GM08714 (cell line): Measurements from ENCODE around the gene BCL11B.
"Not testable (repeated sequence)": the region's sequence is repeated elsewhere in the genome, so short reads cannot be mapped to it uniquely, and the experiment has no call there.

Experiments
- H3K4me3 ChIP-seq: fragments of 200-500 bp; sonication (Bioruptor generic); 2 replicates; pipeline ENCODE4 v1.5.1; 2014; ENCODE audit warnings: mild to moderate bottlenecking, low read length, inconsistent platforms
- ZNF274 ChIP-seq: IDR thresholded peaks from 2 replicates; pipeline ENCODE4 v1.6.1; 2012; ENCODE audit warnings: mild to moderate bottlenecking, low read depth, low read length

BCL11B gene

DNA sequence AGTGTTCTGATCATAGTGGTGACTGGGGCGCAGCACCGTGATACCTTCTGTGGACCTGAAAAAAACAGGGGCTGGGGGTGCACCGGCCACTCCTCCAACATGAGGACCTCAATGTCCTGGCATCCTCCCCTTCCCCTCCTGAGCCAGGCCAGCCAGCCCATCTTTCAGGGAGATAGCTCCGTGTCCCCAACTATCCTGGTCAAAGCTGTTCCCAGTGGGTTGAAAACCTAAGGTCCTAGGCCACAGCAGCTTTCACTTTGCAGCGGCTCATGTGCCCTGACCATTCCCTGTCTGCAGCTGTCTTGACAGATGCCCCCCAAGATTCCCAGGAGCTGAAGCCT, 75.7 kb downstream of the BCL11B start:
- H3K4me3 ChIP-seq, result no peak overlapping the region
- TF ChIP-seq ZNF274, result no peak

DNA sequence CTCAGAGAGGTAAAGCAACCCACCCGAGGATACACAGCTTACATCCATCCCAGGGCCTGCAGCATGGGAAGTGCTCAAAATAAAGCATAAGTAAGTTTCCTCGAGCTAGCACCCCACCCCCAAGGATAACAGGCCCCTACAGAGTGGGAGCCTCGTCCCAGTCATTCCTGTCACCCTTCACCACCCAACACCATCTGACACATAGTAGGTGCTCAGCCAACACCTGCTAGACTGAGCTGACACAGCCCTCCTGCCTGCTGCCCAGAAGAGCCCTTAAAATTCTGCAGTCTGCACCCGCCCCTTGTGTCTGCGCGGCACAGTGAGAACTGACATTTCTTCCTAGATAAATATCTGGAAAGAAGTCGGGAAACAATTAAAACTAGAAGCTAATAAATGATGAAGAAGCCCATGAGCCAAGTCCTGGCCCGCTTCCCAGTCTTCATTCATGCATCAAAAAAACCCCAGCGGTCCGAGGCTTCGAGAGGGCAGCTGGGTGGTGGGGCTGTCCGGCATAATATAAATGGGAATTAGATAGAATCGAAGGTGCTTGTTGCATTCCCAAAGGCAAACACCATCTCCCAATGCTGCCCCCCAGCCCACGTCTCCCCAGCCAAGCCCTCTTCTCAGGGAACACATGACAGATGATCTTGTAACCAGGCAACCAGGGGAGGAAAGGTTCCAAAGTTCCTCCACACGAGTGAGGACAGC, 76.2 kb downstream of the BCL11B start:
- no peak overlapping the region for H3K4me3 ChIP-seq
- no peak for TF ChIP-seq ZNF274

- no peak overlapping the region for H3K4me3 ChIP-seq
- TF ChIP-seq ZNF274, result no peak
These were observed 77.3 kb downstream of the BCL11B start for GRCh38 chr14:99194736-99195135.

GRCh38 chr14:99194136-99194535, 77.9 kb downstream of the BCL11B start:
- no peak overlapping the region for H3K4me3 ChIP-seq
- no peak for TF ChIP-seq ZNF274

- no peak overlapping the region for H3K4me3 ChIP-seq
- TF ChIP-seq ZNF274, result no peak
These were observed 79.2 kb downstream of the BCL11B start for GRCh38 chr14:99192830-99193229.

DNA sequence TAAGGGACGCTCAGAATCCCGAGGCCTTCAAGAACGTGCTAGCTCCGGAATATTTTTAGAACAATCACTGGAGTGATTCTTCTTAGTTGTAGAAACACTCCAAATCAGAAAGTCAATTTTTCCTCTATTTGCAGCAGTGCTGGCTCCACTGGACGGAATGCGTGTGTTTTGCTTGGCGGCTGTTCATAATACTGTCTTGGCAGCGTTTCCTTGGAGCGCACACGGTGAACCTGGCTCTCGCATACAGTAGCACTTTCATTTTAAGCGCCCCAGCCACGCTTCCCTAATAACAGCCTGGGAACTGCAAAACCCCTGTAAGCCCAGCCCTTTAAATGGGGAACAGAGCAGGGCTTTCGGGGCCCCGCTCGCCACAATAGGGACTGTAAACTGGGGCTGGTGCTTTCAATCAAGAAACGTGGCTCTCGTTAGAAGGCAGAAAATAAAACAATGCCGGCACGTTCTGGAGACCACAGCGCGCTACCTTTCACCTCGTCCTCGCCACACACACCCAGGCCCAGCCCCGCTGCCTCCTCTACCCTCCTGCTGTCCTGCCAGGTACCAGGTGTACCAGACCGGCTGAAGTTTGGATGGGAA, 79.9 kb downstream of the BCL11B start:
- no peak for TF ChIP-seq ZNF274
- no peak overlapping the region for H3K4me3 ChIP-seq

DNA sequence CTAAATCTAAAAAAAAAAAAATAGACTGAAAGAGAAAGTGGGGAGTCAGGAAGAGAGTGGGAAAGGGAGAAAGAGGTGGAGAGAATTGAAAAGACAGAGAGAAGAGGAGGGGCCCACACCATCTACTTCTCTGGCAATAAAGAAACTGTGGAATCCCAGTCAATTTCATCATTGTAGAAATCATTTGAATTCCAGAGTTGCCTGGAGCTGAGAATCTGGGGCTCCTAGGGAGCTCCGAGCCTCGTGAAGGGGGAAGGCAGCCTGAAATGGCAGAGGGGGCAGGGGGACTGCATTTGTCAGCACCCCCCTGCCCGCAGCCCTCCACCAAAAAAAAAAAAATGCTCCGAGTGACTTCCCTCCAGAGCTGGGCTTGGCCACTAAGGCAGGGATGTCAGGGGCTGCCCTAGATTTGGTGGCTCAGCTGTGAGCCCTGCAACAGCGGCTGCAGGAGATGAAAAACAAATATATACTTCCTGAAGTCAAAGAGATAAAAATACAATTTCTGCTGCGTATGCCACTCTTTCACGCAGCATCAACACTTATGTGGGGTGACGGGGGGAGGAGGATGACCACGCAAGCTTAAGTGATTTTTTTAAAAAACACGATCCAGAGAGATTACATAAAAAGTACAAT, 80.5 kb downstream of the BCL11B start:
- H3K4me3 ChIP-seq, result no peak overlapping the region
- no peak for TF ChIP-seq ZNF274

- no peak overlapping the region for H3K4me3 ChIP-seq
- TF ChIP-seq ZNF274, result no peak
These were observed 81.2 kb downstream of the BCL11B start for GRCh38 chr14:99190696-99191394.

- H3K4me3 ChIP-seq, result no peak overlapping the region
- no peak for TF ChIP-seq ZNF274
These were observed 82.7 kb downstream of the BCL11B start for GRCh38 chr14:99189201-99189801.

DNA sequence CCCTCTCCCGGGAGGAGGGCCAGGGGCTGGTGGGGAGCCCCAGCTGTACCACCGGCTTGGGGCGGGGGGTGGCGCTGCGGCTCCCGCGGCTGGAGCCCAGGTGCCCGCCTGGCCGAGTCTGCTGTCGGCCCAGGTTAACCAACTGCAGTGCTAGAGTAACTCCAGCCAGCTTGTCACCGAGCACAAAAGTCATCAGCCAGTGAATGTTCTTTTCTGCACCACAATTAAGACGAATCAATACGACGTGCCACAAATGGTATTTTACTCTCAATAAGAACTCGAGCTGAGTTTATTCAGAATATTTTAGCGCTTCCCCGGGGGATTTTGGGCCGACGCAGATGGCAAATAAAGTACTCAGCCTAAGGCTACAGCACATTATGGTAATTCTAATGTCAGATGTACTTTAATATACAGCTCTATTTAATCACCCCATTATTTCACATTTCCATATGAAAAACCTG, 83.2 kb downstream of the BCL11B start:
- no peak overlapping the region for H3K4me3 ChIP-seq
- TF ChIP-seq ZNF274, result no peak

GRCh38 chr14:99187858-99188257, 84.1 kb downstream of the BCL11B start:
- no peak overlapping the region for H3K4me3 ChIP-seq
- TF ChIP-seq ZNF274, result no peak

DNA sequence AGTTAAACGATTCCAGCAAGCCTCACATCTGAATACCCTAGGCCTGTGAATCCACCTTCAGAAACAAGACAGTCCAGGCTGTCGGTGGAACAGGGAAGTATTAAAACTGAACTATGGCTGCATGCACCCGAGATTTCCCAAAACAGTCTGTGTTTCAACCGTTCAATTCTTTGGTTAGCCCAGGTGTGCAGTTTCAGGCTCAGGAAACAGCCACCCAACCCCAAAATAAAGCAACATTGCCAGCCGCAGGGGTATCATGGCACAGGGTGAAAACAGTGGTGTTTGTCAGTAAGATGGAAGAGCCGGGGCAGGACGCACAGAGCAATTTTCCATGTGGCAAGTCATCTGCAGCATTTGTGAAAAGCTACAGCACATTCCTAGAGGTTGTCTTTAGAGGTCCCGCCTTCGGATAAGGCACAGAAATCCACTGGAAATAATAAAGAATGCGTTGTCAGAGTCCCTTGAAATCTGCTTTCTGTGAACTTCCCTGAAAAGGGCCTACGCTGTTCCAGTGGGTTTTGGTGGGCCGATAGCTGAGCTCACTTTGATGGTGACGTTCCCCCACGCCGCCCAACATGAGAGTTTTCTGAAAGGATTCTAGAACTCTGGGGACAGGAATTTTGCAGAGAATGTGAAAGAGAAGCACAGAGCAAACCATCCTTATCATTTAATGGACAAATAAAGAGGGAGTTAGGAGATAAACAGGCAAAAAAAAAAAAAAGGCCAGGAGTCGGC, 84.9 kb downstream of the BCL11B start:
- TF ChIP-seq ZNF274, result no peak

DNA sequence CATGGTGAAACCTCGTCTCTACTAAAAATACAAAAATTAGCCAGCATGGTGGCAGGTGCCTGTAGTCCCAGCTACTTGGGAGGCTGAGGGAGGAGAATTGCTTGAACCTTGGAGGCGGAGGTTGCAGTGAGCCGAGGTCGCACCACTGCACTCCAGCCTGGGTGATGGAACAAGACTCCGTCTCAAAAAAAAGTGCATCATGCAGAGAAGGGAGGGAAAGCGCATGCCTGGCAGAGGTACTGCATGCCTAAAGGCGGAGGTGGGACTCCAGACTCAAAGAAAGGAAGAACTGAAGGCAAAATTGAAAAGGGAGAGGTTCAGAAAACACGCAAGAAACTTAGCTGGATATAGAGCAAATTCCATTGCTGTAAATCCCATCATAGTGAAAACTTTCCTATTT, 85.7 kb downstream of the BCL11B start:
- H3K4me3 ChIP-seq, result not testable (repeated sequence)

More for the DNA sequence above, 84.9 kb downstream of the BCL11B start:
- H3K4me3 ChIP-seq, result no peak overlapping the region
